Chondrocyte (in vitro differentiated cells): Measurements from ENCODE around the gene TFF3. TPM values are rescaled to one million over a fixed set of nuclear protein-coding genes. Genes with fewer than 3 reads are reported as not detected.

Experiments
- DNase-seq: peaks from one replicate; pipeline ENCODE4 v3.0.0; 2021; ENCODE audit warnings: mixed read lengths, low spot score
- H3K27ac Mint-ChIP-seq: one replicate; pipeline ENCODE4 v1.8.0; 2021; ENCODE audit warnings: mild to moderate bottlenecking, moderate library complexity, mixed read lengths; ENCODE audit not compliant: unreplicated experiment
- H3K27me3 Mint-ChIP-seq: 2 replicates; pipeline ENCODE4 v1.8.0; 2021; ENCODE audit warnings: low read depth, mixed read lengths
- H3K36me3 Mint-ChIP-seq: 2 replicates; pipeline ENCODE4 v1.8.0; 2021; ENCODE audit warnings: low read depth, mixed read lengths
- H3K4me1 Mint-ChIP-seq: 2 replicates; pipeline ENCODE4 v1.8.0; 2021; ENCODE audit warnings: low read depth, mild to moderate bottlenecking, mixed read lengths
- H3K4me3 Mint-ChIP-seq: one replicate; pipeline ENCODE4 v1.8.0; 2021; ENCODE audit warnings: mild to moderate bottlenecking, moderate library complexity, mixed read lengths; ENCODE audit not compliant: unreplicated experiment
- H3K9me3 Mint-ChIP-seq: 2 replicates; pipeline ENCODE4 v1.8.0; 2021; ENCODE audit warnings: low read depth, mixed read lengths
- CTCF ChIP-seq: fragments of 200-600 bp; sonication (generic); IDR thresholded peaks from 2 replicates; pipeline ENCODE4 v1.5.0; 2021; ENCODE audit warnings: antibody characterized with exemption, mild to moderate bottlenecking, moderate library complexity
- total RNA-seq: library from RNA; stranded (reverse); gene quantifications from 3 replicates; pipeline ENCODE4 v1.2.1, GENCODE V29; 2021

TFF3 gene
- total RNA-seq, 1 donor from 2014 or later: 1.3 TPM

DNA sequence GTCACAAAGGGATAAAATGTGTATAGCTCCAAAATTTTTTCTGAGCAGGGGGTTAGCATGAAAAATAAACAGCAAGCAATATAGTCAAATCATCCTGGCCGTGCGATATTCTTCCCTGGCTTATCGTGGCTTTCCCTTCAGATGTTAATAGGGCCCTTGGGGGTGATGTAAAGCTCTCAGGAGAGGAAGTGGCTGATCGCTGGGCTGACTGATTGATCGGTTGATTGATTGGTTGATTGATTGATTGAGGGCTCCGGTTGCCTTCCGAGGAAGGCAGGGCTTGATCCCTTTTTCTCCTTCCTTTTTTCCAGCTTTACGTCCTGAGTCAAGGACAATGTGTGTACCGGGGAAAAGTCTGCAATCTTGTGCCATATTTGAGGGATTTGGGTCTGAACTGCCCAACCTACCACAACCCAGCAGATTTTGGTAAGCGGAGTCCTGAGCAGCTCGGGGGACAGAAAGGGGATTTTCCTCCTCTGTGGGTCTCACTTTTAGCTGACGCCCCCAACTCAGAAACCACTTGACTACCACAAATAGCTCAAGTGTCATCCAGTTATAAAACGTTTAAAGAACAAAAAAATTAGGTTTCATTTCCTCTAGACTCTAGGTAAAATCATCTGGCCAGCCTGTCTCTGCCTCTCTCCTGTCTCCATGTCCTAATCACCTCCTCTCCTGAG, 29.5 kb downstream of the TFF3 start:
- DNase-seq: no peak
- TF ChIP-seq CTCF: no peak
- H3K27me3 Mint-ChIP-seq: peaks cover 9% of the 10 kb centered on the region
- H3K9me3 Mint-ChIP-seq: peaks cover 10% of the 10 kb centered on the region
- H3K27ac Mint-ChIP-seq: no peak overlapping the region
- no peaks in the 10 kb centered on the region for H3K36me3 Mint-ChIP-seq
- peaks cover 8% of the 10 kb centered on the region for H3K4me1 Mint-ChIP-seq
- no peak overlapping the region for H3K4me3 Mint-ChIP-seq

DNA sequence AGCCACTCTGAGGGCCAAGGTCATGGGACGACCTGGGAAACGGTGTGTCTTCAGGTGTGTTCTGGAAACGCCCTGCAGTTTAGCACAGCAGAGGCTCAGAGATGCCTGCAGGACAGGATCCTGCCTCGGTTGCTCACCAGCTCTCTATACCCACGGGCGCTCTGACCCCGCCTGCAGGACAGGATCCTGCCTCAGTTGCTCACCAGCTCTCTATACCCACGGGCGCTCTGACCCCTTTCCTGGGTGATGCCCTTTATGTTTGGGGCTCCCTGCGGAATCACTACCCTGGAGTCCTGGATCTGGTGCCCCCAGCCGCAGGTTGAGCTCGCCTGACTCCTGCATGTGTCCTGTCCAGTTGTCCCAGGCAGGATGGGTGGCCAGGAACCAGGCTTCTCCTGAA, 32.5 kb downstream of the TFF3 start:
- no peaks in the 10 kb centered on the region for H3K36me3 Mint-ChIP-seq
- no peak overlapping the region for H3K27ac Mint-ChIP-seq
- TF ChIP-seq CTCF: no peak
- peaks cover 4% of the 10 kb centered on the region for H3K4me1 Mint-ChIP-seq
- peak; percentile 71 for DNase-seq
- no peak overlapping the region for H3K4me3 Mint-ChIP-seq
- no peaks in the 10 kb centered on the region for H3K9me3 Mint-ChIP-seq
- H3K27me3 Mint-ChIP-seq: peaks cover 9% of the 10 kb centered on the region

DNA sequence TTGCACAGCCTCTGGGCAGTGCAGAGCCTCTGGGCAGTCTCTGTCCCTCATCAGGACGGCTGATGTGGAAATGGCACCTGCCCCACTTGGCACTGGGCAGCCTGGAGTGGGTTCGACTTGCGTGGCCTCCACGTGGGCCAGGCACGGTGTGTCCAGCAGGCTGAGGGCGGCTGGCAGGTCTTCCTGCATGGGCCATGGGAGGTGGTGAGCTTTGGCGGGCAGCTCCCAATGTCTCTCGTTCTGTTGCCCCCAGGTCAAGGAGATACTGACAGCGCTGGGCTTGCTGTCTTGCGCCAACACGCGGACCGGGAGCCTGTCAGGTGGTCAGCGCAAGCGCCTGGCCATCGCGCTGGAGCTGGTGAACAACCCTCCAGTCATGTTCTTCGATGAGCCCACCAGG, 33.2 kb downstream of the TFF3 start:
- peak; percentile 91 for DNase-seq
- no peak overlapping the region for H3K27ac Mint-ChIP-seq
- peaks cover 10% of the 10 kb centered on the region for H3K4me1 Mint-ChIP-seq
- H3K36me3 Mint-ChIP-seq: no peaks in the 10 kb centered on the region
- TF ChIP-seq CTCF: no peak
- no peaks in the 10 kb centered on the region for H3K9me3 Mint-ChIP-seq
- H3K27me3 Mint-ChIP-seq: peaks cover 8% of the 10 kb centered on the region
- H3K4me3 Mint-ChIP-seq: no peak overlapping the region

- no peak for TF ChIP-seq CTCF
- Mint-ChIP-seq H3K9me3 (no peaks in the 10 kb centered on the region), H3K27ac (no peak overlapping the region), H3K4me3 (no peak overlapping the region), H3K4me1 (peaks cover 10% of the 10 kb centered on the region), H3K36me3 (no peaks in the 10 kb centered on the region), H3K27me3 (peaks cover 2% of the 10 kb centered on the region)
- no peak for DNase-seq
Observed at GRCh38 chr21:42281181-42281680, 34.0 kb downstream of the TFF3 start.

- Mint-ChIP-seq H3K4me1 (peaks cover 10% of the 10 kb centered on the region), H3K27me3 (peaks cover 2% of the 10 kb centered on the region), H3K9me3 (no peaks in the 10 kb centered on the region), H3K27ac (no peak overlapping the region), H3K4me3 (no peak overlapping the region), H3K36me3 (no peaks in the 10 kb centered on the region)
- DNase-seq: no peak
- TF ChIP-seq CTCF: no peak
Observed at GRCh38 chr21:42280356-42281180, 34.6 kb downstream of the TFF3 start.
